Purkinje cell (primary cell): ENCODE data around the gene UHRF1. TPM values are rescaled to one million over a fixed set of nuclear protein-coding genes. Genes with fewer than 3 reads are reported as not detected.

Experiments
- polyA plus RNA-seq: library from polyadenylated mRNA; unstranded; fragments of >200 nt; fragmentation: Nextera tagmentation; gene quantifications from 2 replicates; pipeline ENCODE4 v1.2.1, GENCODE V29; 2014

Gene UHRF1
- polyA plus RNA-seq = 0.11 TPM in 1 of 2 replicates, not detected in the other

DNA sequence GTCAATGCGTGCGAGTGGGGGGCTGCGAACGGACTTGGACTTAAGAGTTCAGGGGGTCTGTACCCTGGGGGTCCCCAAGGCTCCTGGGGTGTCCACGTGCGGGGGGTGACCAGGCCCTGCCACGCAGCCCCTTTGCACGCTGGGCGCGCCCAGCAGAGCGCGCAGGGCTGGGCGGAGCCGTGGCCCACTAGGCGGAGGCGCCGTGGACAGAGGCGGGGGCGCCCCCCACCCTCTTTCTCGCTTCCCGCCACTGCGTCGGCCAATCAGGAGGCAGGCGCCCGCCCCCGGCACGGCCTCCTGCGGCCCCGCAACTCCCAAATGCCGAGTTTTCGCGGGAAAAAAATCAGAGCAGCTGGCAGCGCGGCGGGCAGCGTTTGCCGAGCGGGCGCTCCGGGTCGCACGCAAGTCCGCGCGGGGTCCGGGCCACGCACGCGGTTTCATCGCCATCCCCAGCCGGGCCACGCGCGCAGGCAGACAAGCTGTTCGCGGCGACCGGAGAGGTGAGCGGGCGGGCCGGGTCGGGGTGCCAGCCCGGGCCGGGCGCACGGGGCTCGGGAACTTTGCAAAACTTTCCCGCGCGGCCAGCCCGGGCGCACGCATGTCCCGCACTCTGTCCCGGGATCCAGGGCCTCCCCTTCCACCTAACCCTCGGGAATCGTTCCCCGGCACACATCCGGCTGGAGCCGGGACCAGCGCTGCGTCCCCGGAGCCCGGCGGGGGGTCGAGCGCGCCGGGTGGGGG, at the start of gene UHRF1:
Gene UHRF1, plus strand, starts transcription at position 346 of the 741 bp plus-strand sequence. CDS start 1,385 bp downstream, outside the sequence.

DNA sequence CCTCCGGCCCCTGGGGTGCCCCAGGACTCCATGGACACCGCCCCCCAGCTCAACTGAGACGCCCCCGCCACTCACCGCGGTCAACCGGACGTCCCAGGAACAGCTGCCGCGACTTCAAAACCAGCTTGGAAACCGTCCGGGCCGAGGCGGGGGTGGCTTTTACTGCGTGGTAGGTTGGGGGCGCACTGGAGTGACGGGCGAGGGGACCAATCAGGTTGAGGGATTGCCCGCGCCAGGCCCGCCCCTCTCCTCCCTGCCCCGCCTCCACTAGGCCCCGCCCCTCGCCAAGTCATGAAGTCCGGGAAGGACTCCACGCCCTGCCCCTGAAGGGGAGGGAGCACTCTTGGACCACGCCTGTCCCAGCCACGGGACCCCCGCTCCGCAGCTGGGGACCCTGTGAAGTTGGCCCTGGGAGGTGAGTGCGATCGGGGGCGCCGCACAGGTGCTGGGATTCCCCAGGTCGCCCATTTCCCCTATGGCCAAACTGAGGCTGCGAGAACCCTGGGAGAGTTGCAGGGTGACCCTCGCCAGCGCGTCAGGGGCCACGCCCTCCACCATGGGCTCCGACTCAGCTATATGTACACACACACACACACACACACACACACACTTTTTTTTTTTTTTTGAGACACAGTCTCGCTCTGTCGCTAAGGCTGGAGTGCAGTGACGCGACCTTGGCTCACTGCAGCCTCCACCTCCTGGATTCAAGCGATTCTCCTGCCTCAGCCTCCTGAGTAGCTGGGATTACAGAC, 41.6 kb upstream of the UHRF1 start, which contains the start of gene PLIN3:
Gene PLIN3, minus strand, starts transcription at position 134 of the 752 bp plus-strand sequence. CDS start 6,273 bp downstream, outside the sequence.

GRCh38 chr19:4902796-4903195, 6.5 kb upstream of the UHRF1 start, which contains the start of gene ARRDC5:
Gene ARRDC5 (minus strand): TSS chr19:4902896. CDS start chr19:4902825, 71 bp downstream.

GRCh38 chr19:4968462-4969291, 59.4 kb downstream of the UHRF1 start, which contains the start of gene KDM4B:
Gene KDM4B (plus strand): TSS chr19:4969113. CDS start chr19:5032891, 63,778 bp downstream.

Other genes starting within 250 kb of the UHRF1 start
- gene MYDGF, start 239.2 kb upstream of the UHRF1 start, polyA plus RNA-seq = 47.3 and 63.5 TPM in 2 replicates
- 1.3 and 3.1 TPM in 2 replicates for gene DPP9, start 185.7 kb upstream of the UHRF1 start, polyA plus RNA-seq
- gene FEM1A, start 117.8 kb upstream of the UHRF1 start, polyA plus RNA-seq = 0.05 TPM in 1 of 2 replicates, not detected in the other
- 0.20 and 1.4 TPM in 2 replicates for gene TICAM1, start 77.8 kb upstream of the UHRF1 start, polyA plus RNA-seq
- 1.8 and 2.4 TPM in 2 replicates for gene PLIN3, start 41.8 kb upstream of the UHRF1 start, polyA plus RNA-seq
- gene ARRDC5, start 6.6 kb upstream of the UHRF1 start, polyA plus RNA-seq = not detected in 2 replicates
- gene KDM4B, start 59.6 kb downstream of the UHRF1 start, polyA plus RNA-seq = 0.89 and 1.8 TPM in 2 replicates